Measurements from ENCODE around the gene CLIC4. TPM values are rescaled to one million over a fixed set of nuclear protein-coding genes. Genes with fewer than 3 reads are reported as not detected.

Gene CLIC4
- total RNA-seq, 1 experiment from 2014 or later = 123 TPM

DNA sequence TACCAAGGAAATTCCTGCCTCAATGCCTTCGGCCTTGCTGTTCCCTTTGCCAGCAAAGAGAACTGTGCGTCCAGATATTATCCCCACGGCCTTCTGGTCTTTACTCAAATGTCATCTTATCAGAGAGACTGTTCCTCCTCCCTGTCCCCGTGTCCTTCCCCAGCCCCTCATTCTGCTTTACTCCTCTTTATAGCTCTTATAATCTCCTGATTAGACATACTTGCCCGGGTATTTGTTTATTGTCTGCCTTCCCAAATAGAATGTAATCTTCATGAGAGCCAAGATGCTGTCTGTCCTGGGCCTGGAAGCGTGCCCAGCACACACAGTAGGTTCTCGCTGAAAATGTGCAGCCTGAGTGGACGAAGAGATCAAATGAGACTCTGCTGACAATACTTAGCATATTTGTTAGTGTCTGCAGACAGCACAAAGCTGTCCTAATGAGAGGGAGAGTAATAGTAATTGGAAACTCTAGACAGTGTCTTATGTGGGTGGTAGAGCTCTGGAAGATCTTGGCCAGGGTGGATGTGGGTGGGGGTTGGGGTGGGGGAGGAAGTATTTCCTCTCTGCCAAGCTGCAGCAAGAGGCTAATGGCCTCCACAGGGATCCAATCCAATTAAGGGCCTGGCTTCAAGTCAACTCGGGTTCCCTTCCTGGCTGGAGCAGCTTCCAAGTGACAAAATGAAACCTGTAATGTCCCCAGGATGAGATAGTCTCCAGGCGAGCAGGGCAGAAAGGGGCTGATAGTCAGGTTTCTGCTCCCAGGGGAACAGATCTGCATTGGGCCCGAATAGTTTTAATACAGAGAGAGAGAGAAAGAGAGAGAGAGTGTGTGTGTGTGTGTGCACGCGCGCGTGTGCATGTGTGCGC is 9.5 kb upstream of the CLIC4 start:
- no peak overlapping the region for H3K27ac ChIP-seq
- H3K4me2 ChIP-seq = no peak overlapping the region
- BruUV-seq (replicated peaks) = no TSS peak
- intact Hi-C loops (cut with micrococcal nuclease; ENCODE audit: unreplicated experiment) = no loop called here
- DNase-seq = no peak
- no peaks in the 10 kb centered on the region for H3F3A ChIP-seq (ENCODE audit: insufficient read depth, low read depth)
- H3K79me2 ChIP-seq (ENCODE audit: low read depth) = no peaks in the 10 kb centered on the region
- no peaks in the 10 kb centered on the region for H3K9me2 ChIP-seq (ENCODE audit: insufficient read depth)
- H3K36me3 ChIP-seq (ENCODE audit: low read depth) = no peaks in the 10 kb centered on the region
- TF ChIP-seq CTCF (conservative IDR thresholded peaks at IDR 0.05) (no peak), EZH2 (IDR thresholded peaks at IDR 0.05; ENCODE audit: low read depth) (no peak)
- H4K20me1 ChIP-seq (ENCODE audit: insufficient read depth) = no peaks in the 10 kb centered on the region
- no peaks in the 10 kb centered on the region for H3K27me3 ChIP-seq (ENCODE audit: insufficient read depth, low read depth)
- CTCF ChIA-PET = no interaction called here
- H3K4me3 ChIP-seq = no peak overlapping the region
- no peaks in the 10 kb centered on the region for H3K4me1 ChIP-seq (replicated peaks; ENCODE audit: insufficient read depth)
- H3K9me3 ChIP-seq (ENCODE audit: insufficient read depth, low read depth) = no peaks in the 10 kb centered on the region
- H2AFZ ChIP-seq = no peak overlapping the region
- POLR2A ChIA-PET (ENCODE audit: unreplicated experiment) = interaction anchor here (0.6 to 1.0 kb wide), 3 partner anchors 11 to 383 kb away, joined by 3 to 6 read pairs (median 4); no protein-coding TSS in a partner anchor

DNA sequence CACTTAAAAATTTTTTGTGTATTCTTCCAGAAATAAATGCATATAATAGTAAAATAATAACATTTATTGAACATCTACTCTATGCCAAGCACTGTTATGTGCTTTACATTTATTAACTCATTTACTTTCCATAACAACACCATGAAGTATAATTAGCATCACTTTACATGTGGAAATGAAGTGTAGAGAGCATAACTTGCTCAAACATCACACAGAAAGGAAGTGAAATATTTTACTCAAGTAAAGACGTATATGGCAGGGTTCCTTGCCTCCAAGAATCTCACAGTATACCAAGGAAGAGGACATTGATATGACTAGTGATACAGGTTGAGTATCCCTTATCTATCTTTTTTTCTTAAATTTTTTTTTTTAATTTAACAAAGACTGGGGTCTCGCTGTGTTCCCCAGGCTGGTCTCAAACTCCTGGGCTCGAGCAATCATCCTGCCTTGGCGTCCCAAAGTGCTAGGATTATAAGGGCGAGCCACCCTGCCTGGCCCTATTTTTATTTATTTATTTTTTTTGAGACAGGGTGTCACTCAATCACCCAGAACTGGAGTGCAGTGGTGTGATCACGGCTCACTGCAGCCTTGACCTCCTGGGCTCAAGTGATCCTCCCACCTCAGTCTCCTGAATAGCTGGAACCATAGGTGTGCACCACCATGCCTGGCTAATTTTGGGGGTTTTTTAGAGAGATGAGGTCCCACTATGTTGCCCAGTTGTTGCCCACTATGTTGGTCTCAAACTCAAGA is 7.7 kb upstream of the CLIC4 start:
- H3K27ac ChIP-seq = no peak overlapping the region
- peaks cover 5% of the 10 kb centered on the region for H3K4me1 ChIP-seq (replicated peaks; ENCODE audit: insufficient read depth)
- H3K9me2 ChIP-seq (ENCODE audit: insufficient read depth) = no peaks in the 10 kb centered on the region
- H4K20me1 ChIP-seq (ENCODE audit: insufficient read depth) = no peaks in the 10 kb centered on the region
- POLR2A ChIA-PET (ENCODE audit: unreplicated experiment) = no interaction called here
- no peak overlapping the region for H3K4me2 ChIP-seq
- no peaks in the 10 kb centered on the region for H3F3A ChIP-seq (ENCODE audit: insufficient read depth, low read depth)
- H3K9me3 ChIP-seq (ENCODE audit: insufficient read depth, low read depth) = no peaks in the 10 kb centered on the region
- TF ChIP-seq EZH2 (IDR thresholded peaks at IDR 0.05; ENCODE audit: low read depth) (no peak), CTCF (conservative IDR thresholded peaks at IDR 0.05) (no peak)
- no peaks in the 10 kb centered on the region for H3K27me3 ChIP-seq (ENCODE audit: insufficient read depth, low read depth)
- DNase-seq = no peak
- CTCF ChIA-PET = no interaction called here
- no peak overlapping the region for H2AFZ ChIP-seq
- no peaks in the 10 kb centered on the region for H3K36me3 ChIP-seq (ENCODE audit: low read depth)
- H3K4me3 ChIP-seq = no peak overlapping the region
- intact Hi-C loops (cut with micrococcal nuclease; ENCODE audit: unreplicated experiment) = no loop called here
- no peaks in the 10 kb centered on the region for H3K79me2 ChIP-seq (ENCODE audit: low read depth)
- BruUV-seq (replicated peaks) = no TSS peak

DNA sequence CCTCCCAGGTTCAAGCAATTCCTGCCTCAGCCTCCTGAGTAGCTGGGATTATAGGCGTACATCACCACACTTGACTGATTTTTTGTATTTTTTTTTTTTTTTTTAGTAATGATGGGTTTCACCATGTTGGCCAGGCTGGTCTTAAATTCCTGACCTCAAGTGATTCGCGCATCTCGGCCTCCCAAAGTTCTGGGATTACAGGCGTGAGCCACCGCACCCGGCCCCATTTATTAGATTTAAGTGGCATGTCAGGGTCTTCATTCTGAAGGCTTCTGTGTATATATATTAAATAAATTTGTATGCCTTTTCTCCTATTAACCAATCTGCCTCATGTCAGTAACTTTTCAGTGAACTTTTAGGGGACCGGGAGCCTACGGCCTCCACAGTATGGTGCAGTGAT is 6.0 kb upstream of the CLIC4 start:
- H3K27me3 ChIP-seq (ENCODE audit: insufficient read depth, low read depth) = no peaks in the 10 kb centered on the region
- no peaks in the 10 kb centered on the region for H3K9me2 ChIP-seq (ENCODE audit: insufficient read depth)
- no peaks in the 10 kb centered on the region for H4K20me1 ChIP-seq (ENCODE audit: insufficient read depth)
- H3K36me3 ChIP-seq (ENCODE audit: low read depth) = no peaks in the 10 kb centered on the region
- TF ChIP-seq CTCF (conservative IDR thresholded peaks at IDR 0.05) = no peak
- no peak for TF ChIP-seq EZH2 (IDR thresholded peaks at IDR 0.05; ENCODE audit: low read depth)
- BruUV-seq (replicated peaks) = no TSS peak
- DNase-seq = no peak
- peaks cover 3% of the 10 kb centered on the region; the same call in 1 of the 2 replicates for H3F3A ChIP-seq (ENCODE audit: insufficient read depth, low read depth)
- H3K4me2 ChIP-seq = no peak overlapping the region
- H3K4me1 ChIP-seq (replicated peaks; ENCODE audit: insufficient read depth) = peaks cover 22% of the 10 kb centered on the region
- ChIA-PET CTCF (interaction anchor here (0.5 kb wide), 1 partner anchor 1154 kb away, joined by 3 read pairs; no protein-coding TSS in a partner anchor), POLR2A (ENCODE audit: unreplicated experiment) (no interaction called here)
- H3K79me2 ChIP-seq (ENCODE audit: low read depth) = no peaks in the 10 kb centered on the region
- intact Hi-C loops (cut with micrococcal nuclease; ENCODE audit: unreplicated experiment) = no loop called here
- no peak overlapping the region for H3K4me3 ChIP-seq
- H3K9me3 ChIP-seq (ENCODE audit: insufficient read depth, low read depth) = no peaks in the 10 kb centered on the region
- no peak overlapping the region for H2AFZ ChIP-seq
- no peak overlapping the region for H3K27ac ChIP-seq
